SKM-1 (cell line): ENCODE results near the gene IGF2BP3.
"Not testable (repeated sequence)": the region's sequence is repeated elsewhere in the genome, so short reads cannot be mapped to it uniquely, and the experiment has no call there.

Experiments
- DNase-seq: peaks from one replicate; lab custom pipeline; 2025; ENCODE audit not compliant: unreplicated experiment; lab: John Stamatoyannopoulos, UW

IGF2BP3 gene

GRCh38 chr7:23470330-23471105 is at the start of gene IGF2BP3:
Gene IGF2BP3 (minus strand): TSS chr7:23470491. CDS start chr7:23470110, 381 bp downstream.
- DNase-seq: no peak

- DNase-seq: no peak
Measured at GRCh38 chr7:23514755-23515154, 44.5 kb upstream of the IGF2BP3 start.

GRCh38 chr7:23513746-23514145 is 43.5 kb upstream of the IGF2BP3 start:
- not testable (repeated sequence) for DNase-seq

GRCh38 chr7:23494009-23494408 is 23.7 kb upstream of the IGF2BP3 start:
- DNase-seq: no peak

- DNase-seq: no peak
Measured at GRCh38 chr7:23491502-23491901, 21.2 kb upstream of the IGF2BP3 start.

GRCh38 chr7:23490357-23491135 is 20.3 kb upstream of the IGF2BP3 start:
- DNase-seq: no peak

GRCh38 chr7:23488714-23489113 is 18.4 kb upstream of the IGF2BP3 start:
- not testable (repeated sequence) for DNase-seq

- DNase-seq: no peak
Measured at GRCh38 chr7:23487670-23488069, 17.4 kb upstream of the IGF2BP3 start.

- DNase-seq: no peak
Measured at GRCh38 chr7:23486002-23486773, 15.9 kb upstream of the IGF2BP3 start.

- no peak for DNase-seq
Measured at GRCh38 chr7:23482686-23483085, 12.4 kb upstream of the IGF2BP3 start.

GRCh38 chr7:23477962-23478866 is 7.9 kb upstream of the IGF2BP3 start:
- no peak for DNase-seq

- no peak for DNase-seq
Measured at GRCh38 chr7:23477157-23477499, 6.8 kb upstream of the IGF2BP3 start.

GRCh38 chr7:23476286-23477156 is 6.2 kb upstream of the IGF2BP3 start:
- no peak for DNase-seq

GRCh38 chr7:23475576-23475839 is 5.2 kb upstream of the IGF2BP3 start:
- no peak for DNase-seq

GRCh38 chr7:23474829-23475575 is 4.7 kb upstream of the IGF2BP3 start:
- DNase-seq: no peak

GRCh38 chr7:23474094-23474828 is 4.0 kb upstream of the IGF2BP3 start:
- no peak for DNase-seq

- no peak for DNase-seq
Measured at GRCh38 chr7:23473844-23474093, 3.5 kb upstream of the IGF2BP3 start.

- DNase-seq: no peak
Measured at GRCh38 chr7:23472956-23473843, 2.9 kb upstream of the IGF2BP3 start.
